ENCODE results near the gene TAPT1. TPM values are rescaled to one million over a fixed set of nuclear protein-coding genes. Genes with fewer than 3 reads are reported as not detected.

The TAPT1 gene
- total RNA-seq, 2 experiments from 2014 or later, result 31.9 to 34.3 TPM

DNA sequence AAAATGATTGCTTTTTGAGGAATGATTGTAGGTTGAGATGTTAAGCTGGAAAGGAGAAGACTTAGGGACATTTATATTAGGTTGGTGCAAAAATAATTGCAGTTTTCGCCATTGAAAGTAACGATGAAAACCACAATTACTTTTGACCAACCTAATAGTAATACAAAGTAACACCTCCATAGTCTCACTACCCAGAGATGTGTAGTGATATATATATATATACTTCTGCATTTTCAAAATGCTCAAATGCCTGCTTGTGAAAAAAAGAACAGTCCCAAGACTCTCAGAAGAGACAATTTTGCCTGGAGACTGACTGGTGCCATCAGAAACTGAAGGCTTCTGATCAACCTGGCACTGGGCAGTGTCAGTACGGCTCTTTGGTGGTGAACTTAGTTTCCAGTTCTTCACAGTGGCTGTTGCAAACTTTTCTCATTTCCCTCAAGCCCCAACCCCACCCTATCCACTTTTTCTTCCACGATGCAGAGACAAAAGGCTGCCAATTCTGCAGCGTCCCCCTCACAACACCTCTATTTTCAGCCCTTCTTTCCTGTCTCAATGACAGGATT is 35.1 kb upstream of the TAPT1 start:
- Mint-ChIP-seq H3K9me3 (ENCODE audit: insufficient read depth) (no peaks in the 10 kb centered on the region), H3K27ac (no peak overlapping the region), H3K4me3 (no peak overlapping the region)

GRCh38 chr4:16259889-16260246 is 33.6 kb upstream of the TAPT1 start:
- POLR2A ChIA-PET, result no interaction called here
- no peak overlapping the region for H3K4me3 Mint-ChIP-seq
- peaks cover 9% of the 10 kb centered on the region for H3K4me1 Mint-ChIP-seq (ENCODE audit: low read depth)

More for the DNA sequence above, 35.1 kb upstream of the TAPT1 start:
- ATAC-seq, result no peak
- Mint-ChIP-seq H3K36me3 (ENCODE audit: low read depth) (peaks cover 3% of the 10 kb centered on the region), H3K4me1 (ENCODE audit: low read depth) (peaks cover 9% of the 10 kb centered on the region), H3K27me3 (ENCODE audit: low read depth) (no peaks in the 10 kb centered on the region)
- POLR2A ChIA-PET, result no interaction called here
- CTCF ChIA-PET, result no interaction called here
- no peak for DNase-seq

DNA sequence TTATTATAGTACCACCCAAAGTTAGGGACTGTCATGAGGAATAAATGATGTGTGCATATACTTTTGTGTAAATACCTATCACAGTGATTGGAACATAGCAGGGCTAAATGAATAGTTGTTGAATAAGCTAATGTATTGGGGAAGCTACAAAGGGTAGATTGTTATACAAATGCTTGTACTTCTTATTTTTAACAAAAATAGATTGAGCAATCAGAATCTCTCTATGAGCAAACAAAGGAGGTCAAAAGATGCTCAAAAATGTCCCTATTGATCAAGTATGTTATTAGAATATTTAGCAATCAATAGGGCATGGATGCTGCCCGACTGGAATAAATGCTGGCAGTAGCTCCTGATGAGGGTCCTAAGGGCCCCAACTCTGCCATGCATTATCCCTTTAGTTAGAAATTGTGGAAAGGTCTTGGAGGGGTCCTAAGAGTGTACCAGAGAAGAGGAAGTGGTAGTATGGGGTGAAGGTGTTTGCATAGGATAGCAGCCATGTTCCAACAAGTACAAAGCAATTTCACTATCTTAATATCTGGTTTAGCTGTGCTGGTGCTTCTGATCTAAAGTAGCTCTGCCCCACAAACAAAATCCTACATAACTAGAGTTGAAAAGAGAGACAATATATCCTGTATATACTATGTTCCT is 33.1 kb upstream of the TAPT1 start:
- CTCF ChIA-PET, result interaction anchor here (0.8 to 2.3 kb wide), 2 partner anchors 19 to 53 kb away, joined by 3 to 7 read pairs; no protein-coding TSS in a partner anchor
- no peaks in the 10 kb centered on the region for H3K9me3 Mint-ChIP-seq (ENCODE audit: insufficient read depth)
- DNase-seq, result no peak
- peaks cover 7% of the 10 kb centered on the region for H3K36me3 Mint-ChIP-seq (ENCODE audit: low read depth)
- POLR2A ChIA-PET, result no interaction called here
- H3K4me1 Mint-ChIP-seq (ENCODE audit: low read depth), result peaks cover 9% of the 10 kb centered on the region
- ATAC-seq, result no peak
- no peak overlapping the region for H3K27ac Mint-ChIP-seq
- H3K4me3 Mint-ChIP-seq, result no peak overlapping the region
- no peaks in the 10 kb centered on the region for H3K27me3 Mint-ChIP-seq (ENCODE audit: low read depth)

More at GRCh38 chr4:16259889-16260246, 33.6 kb upstream of the TAPT1 start:
- Mint-ChIP-seq H3K27me3 (ENCODE audit: low read depth) (no peaks in the 10 kb centered on the region), H3K9me3 (ENCODE audit: insufficient read depth) (no peaks in the 10 kb centered on the region), H3K27ac (no peak overlapping the region), H3K36me3 (ENCODE audit: low read depth) (peaks cover 7% of the 10 kb centered on the region)
- CTCF ChIA-PET, result interaction anchor here (0.8 to 2.3 kb wide), 2 partner anchors 18 to 54 kb away, joined by 3 to 7 read pairs; no protein-coding TSS in a partner anchor
- DNase-seq (no peak), ATAC-seq (no peak)

DNA sequence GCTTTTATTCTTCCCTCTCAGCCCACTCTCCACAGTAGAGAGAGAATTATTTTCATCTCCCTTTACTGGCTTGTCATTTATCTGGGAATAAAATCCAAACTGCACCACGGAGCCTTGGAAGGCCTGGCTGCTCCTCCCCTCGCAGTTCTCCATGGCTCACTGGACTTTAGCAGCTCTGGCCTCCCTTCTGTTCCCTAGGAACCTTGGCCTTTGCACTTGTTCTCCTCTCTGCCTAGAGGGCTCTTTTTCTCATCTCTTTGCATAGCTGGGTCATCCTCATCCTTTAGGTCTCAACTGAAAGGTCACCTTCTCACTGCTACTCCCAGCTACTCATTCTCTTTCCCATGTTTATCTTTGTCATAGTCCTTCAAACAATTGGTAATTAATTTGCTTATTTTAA is 31.3 kb upstream of the TAPT1 start:
- peaks cover 13% of the 10 kb centered on the region for H3K36me3 Mint-ChIP-seq (ENCODE audit: low read depth)
- no peaks in the 10 kb centered on the region for H3K9me3 Mint-ChIP-seq (ENCODE audit: insufficient read depth)
- DNase-seq, result no peak
- CTCF ChIA-PET, result no interaction called here
- no peak for ATAC-seq
- POLR2A ChIA-PET, result no interaction called here
- no peaks in the 10 kb centered on the region for H3K27me3 Mint-ChIP-seq (ENCODE audit: low read depth)
- no peak overlapping the region for H3K27ac Mint-ChIP-seq
- H3K4me1 Mint-ChIP-seq (ENCODE audit: low read depth), result peaks cover 9% of the 10 kb centered on the region
- no peak overlapping the region for H3K4me3 Mint-ChIP-seq

DNA sequence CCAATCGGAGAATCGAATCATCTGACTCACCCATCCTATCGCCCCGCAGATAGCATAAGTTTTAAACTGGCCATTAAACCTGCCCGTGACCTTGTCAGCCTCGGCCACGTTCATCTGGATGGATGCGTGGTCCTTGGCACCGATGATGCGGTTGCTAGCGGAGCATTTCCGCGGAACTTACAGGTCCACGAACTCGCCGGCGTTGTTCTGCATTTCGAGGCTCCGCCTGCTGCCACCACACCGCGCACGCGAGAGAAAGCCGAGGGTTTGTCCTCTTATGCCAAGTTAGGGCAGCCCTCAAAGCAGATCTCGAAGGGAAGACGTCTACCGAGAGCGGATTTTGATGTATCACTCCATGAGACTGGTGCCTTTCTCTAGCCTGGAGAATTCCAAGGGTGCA is 30.1 kb upstream of the TAPT1 start:
- H3K4me1 Mint-ChIP-seq (ENCODE audit: low read depth), result peaks cover 4% of the 10 kb centered on the region
- ATAC-seq, result no peak
- ChIA-PET CTCF (no interaction called here), POLR2A (no interaction called here)
- no peak for DNase-seq
- no peaks in the 10 kb centered on the region for H3K9me3 Mint-ChIP-seq (ENCODE audit: insufficient read depth)
- H3K36me3 Mint-ChIP-seq (ENCODE audit: low read depth), result peaks cover 13% of the 10 kb centered on the region
- H3K27ac Mint-ChIP-seq, result no peak overlapping the region
- no peak overlapping the region for H3K4me3 Mint-ChIP-seq
- H3K27me3 Mint-ChIP-seq (ENCODE audit: low read depth), result no peaks in the 10 kb centered on the region

DNA sequence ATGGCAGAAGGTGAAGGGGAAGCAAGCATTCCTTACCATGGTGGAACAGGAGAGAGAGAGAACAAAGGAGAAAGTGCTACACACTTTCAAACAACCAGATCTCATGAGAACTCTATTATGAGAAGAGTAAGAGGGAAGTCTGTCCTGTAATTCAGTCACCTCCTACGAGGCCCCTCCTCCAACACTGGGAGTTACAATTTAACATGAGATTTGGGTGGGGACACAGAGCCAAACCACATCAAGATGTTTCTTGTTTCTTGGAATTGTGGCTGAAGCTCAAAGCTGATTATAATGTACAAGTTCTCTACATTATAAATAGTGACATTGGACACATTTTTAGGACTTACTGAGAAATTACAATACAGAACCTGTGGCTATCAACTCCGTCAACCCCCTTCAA is 29.5 kb upstream of the TAPT1 start:
- ChIA-PET CTCF (no interaction called here), POLR2A (no interaction called here)
- no peak overlapping the region for H3K4me3 Mint-ChIP-seq
- no peaks in the 10 kb centered on the region for H3K27me3 Mint-ChIP-seq (ENCODE audit: low read depth)
- DNase-seq (no peak), ATAC-seq (no peak)
- H3K9me3 Mint-ChIP-seq (ENCODE audit: insufficient read depth), result no peaks in the 10 kb centered on the region
- H3K4me1 Mint-ChIP-seq (ENCODE audit: low read depth), result peaks cover 4% of the 10 kb centered on the region
- no peak overlapping the region for H3K27ac Mint-ChIP-seq
- H3K36me3 Mint-ChIP-seq (ENCODE audit: low read depth), result peaks cover 13% of the 10 kb centered on the region

DNA sequence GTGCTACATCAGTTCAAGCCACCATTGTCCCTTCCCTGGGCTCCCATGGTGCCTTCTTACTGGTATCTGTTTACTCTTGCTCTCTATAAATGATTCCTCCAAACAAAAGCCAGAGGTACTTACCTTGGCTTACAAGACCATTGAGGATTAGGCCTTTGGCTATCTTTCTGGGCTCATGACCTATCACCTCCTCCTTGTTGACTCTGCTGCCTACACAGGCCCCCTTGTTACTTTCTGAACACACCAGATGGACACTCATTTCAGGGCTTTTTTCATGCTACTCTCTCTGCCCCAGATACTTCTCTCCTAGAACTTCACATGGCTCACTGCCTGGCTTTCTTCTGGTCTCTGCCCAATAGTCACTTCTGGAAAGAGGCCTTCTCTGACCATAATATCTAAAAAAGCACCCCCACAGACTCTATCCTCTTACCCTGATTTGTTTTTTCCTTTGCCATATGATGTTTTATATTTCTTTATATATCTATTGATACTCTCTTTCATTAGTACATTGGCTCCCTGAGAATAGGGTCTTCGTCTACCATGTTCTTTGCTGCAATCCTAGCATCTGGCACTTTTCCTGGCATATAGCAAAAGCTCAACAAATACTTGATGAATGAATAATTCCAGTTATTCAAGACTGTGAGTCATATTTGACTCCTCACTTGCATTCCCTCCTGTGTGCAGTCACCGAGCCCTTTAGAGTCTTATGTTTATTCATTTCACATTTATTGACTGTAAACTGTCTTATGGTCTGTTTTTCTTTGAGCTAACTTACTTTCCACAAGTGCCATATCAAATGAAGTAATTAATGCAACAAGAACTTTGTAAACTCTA is 27.1 kb upstream of the TAPT1 start:
- ChIA-PET CTCF (no interaction called here), POLR2A (no interaction called here)
- Mint-ChIP-seq H3K27ac (no peak overlapping the region), H3K4me3 (no peak overlapping the region), H3K9me3 (ENCODE audit: insufficient read depth) (no peaks in the 10 kb centered on the region), H3K36me3 (ENCODE audit: low read depth) (peaks cover 13% of the 10 kb centered on the region), H3K4me1 (ENCODE audit: low read depth) (no peaks in the 10 kb centered on the region), H3K27me3 (ENCODE audit: low read depth) (no peaks in the 10 kb centered on the region)
- DNase-seq, result no peak
- ATAC-seq, result no peak

DNA sequence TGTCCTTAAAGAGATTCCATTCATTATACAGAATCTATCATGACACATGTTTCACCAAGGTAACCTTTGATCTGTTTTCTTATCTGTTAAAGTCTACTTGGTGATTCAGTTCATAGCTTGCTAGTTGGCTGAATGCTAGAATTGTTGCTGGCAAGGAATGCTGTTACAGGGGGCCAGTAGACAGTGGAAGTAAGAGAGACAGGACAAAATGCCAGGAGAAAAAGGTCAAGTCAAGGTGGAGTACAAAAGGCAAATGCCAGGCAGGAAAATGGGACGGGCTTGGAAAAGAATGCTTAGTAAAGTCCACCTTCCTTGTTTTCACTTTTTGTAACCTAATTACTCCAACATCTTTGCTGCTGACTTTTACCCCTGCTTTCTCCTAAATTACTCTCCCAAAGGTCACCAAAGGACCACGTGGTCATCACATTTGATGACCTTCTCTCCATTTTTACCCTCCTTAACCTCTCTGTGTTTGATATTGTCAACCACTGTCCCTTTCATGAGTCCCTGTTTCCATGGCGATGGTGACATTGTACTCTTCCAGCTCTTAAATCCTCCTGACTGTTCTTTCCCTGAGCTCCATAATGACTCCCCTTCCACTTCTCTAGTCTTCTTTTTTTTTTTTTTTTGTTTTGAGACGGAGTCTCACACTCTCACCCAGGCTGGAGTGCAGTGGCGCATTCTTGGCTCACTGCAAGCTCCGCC is 24.5 kb upstream of the TAPT1 start:
- Mint-ChIP-seq H3K4me1 (ENCODE audit: low read depth) (no peaks in the 10 kb centered on the region), H3K27me3 (ENCODE audit: low read depth) (no peaks in the 10 kb centered on the region), H3K9me3 (ENCODE audit: insufficient read depth) (no peaks in the 10 kb centered on the region), H3K36me3 (ENCODE audit: low read depth) (peaks cover 6% of the 10 kb centered on the region), H3K27ac (no peak overlapping the region), H3K4me3 (no peak overlapping the region)
- DNase-seq, result no peak
- POLR2A ChIA-PET, result interaction anchor here (0.7 kb wide), 1 partner anchor 237 kb away, joined by 6 read pairs; no protein-coding TSS in a partner anchor
- no peak for ATAC-seq
- CTCF ChIA-PET, result interaction anchor here (0.6 to 1.4 kb wide), 3 partner anchors 15 to 822 kb away, joined by 3 to 6 read pairs (median 3); no protein-coding TSS in a partner anchor

- no peaks in the 10 kb centered on the region for H3K4me1 Mint-ChIP-seq (ENCODE audit: low read depth)
- no peaks in the 10 kb centered on the region for H3K27me3 Mint-ChIP-seq (ENCODE audit: low read depth)
- DNase-seq, result no peak
- no peak for ATAC-seq
- H3K27ac Mint-ChIP-seq, result no peak overlapping the region
- no peaks in the 10 kb centered on the region for H3K9me3 Mint-ChIP-seq (ENCODE audit: insufficient read depth)
- peaks cover 2% of the 10 kb centered on the region for H3K36me3 Mint-ChIP-seq (ENCODE audit: low read depth)
- ChIA-PET POLR2A (no interaction called here), CTCF (interaction anchor here (0.8 to 1.1 kb wide), 3 partner anchors 16 to 43 kb away, joined by 3 to 5 read pairs (median 3); no protein-coding TSS in a partner anchor)
- no peak overlapping the region for H3K4me3 Mint-ChIP-seq
These were observed 22.3 kb upstream of the TAPT1 start for GRCh38 chr4:16248605-16249004.

- Mint-ChIP-seq H3K27ac (no peak overlapping the region), H3K9me3 (ENCODE audit: insufficient read depth) (no peaks in the 10 kb centered on the region), H3K27me3 (ENCODE audit: low read depth) (no peaks in the 10 kb centered on the region), H3K4me3 (no peak overlapping the region), H3K36me3 (ENCODE audit: low read depth) (no peaks in the 10 kb centered on the region), H3K4me1 (ENCODE audit: low read depth) (no peaks in the 10 kb centered on the region)
- ATAC-seq (no peak), DNase-seq (no peak)
- POLR2A ChIA-PET, result no interaction called here
- CTCF ChIA-PET, result no interaction called here
These were observed 19.0 kb upstream of the TAPT1 start for GRCh38 chr4:16245241-16245640.

DNA sequence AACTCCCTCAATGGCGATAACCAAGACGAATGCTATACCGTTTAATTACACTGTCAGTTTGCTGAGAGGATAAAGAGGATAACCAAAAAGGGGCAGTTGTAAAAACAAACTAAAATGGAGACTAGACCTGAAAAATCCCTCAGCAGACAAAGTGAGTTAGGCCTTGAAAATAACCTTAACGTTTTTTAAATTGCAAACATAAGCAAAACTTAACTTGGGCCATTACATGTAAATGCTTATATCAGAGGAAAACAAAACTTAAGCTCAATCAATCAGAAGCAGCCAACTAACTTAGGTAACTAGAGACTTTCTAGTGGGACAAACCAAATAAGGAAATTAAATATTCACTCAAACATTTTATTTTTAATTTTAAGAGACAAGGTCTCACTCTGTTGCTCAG is 17.0 kb upstream of the TAPT1 start:
- Mint-ChIP-seq H3K9me3 (ENCODE audit: insufficient read depth) (no peaks in the 10 kb centered on the region), H3K27ac (no peak overlapping the region), H3K27me3 (ENCODE audit: low read depth) (no peaks in the 10 kb centered on the region), H3K4me3 (no peak overlapping the region), H3K4me1 (ENCODE audit: low read depth) (no peaks in the 10 kb centered on the region), H3K36me3 (ENCODE audit: low read depth) (no peaks in the 10 kb centered on the region)
- ChIA-PET POLR2A (no interaction called here), CTCF (interaction anchor here (2.0 kb wide), 1 partner anchor 21 kb away, joined by 7 read pairs; no protein-coding TSS in a partner anchor)
- ATAC-seq (no peak), DNase-seq (no peak)

DNA sequence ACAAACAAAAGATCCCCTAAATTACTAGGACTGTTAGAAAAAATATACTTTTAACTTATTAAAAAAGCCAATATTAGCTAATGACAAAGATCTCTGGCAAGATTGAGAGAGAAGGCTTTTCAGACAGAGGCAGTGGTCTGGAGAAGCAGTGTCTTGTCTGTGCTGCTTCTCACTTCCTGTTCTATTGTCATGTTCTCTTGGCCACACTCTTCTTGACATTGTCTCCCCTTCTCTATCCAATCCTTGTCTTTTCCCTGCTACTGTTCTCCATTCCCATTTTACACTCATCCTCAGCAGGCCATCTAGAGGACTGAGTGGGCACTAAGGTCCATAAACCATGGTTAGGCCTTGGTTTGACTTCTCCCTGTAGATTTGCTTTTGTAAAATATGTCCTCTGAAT is 14.0 kb upstream of the TAPT1 start:
- no peaks in the 10 kb centered on the region for H3K9me3 Mint-ChIP-seq (ENCODE audit: insufficient read depth)
- H3K27me3 Mint-ChIP-seq (ENCODE audit: low read depth), result no peaks in the 10 kb centered on the region
- no peak overlapping the region for H3K27ac Mint-ChIP-seq
- ChIA-PET CTCF (no interaction called here), POLR2A (no interaction called here)
- no peak for ATAC-seq
- H3K4me3 Mint-ChIP-seq, result no peak overlapping the region
- no peaks in the 10 kb centered on the region for H3K36me3 Mint-ChIP-seq (ENCODE audit: low read depth)
- no peaks in the 10 kb centered on the region for H3K4me1 Mint-ChIP-seq (ENCODE audit: low read depth)
- DNase-seq, result no peak

All from activated CD8-positive, alpha-beta T cell treated with anti-CD3 and anti-CD28 coated beads, Interleukin-2, amount 10 ng/mL, durations not matched to agents 7 days and 5 days (primary cell).